ENCODE results near the gene NSMF. TPM values are rescaled to one million over a fixed set of nuclear protein-coding genes. Genes with fewer than 3 reads are reported as not detected.

Gene NSMF
- total RNA-seq, 1 donor, result 23.7 TPM

- Histone ChIP-seq H3K9me3 (ENCODE audit: low read depth, low read length) (no peaks in the 10 kb centered on the region), H3K4me3 (ENCODE audit: low read length) (no peak overlapping the region), H3K27me3 (ENCODE audit: insufficient read depth, low read length) (no peaks in the 10 kb centered on the region), H3K4me1 (ENCODE audit: insufficient read depth, low read length) (peaks cover 8% of the 10 kb centered on the region)
Measured at GRCh38 chr9:137485343-137486140, 26.4 kb upstream of the NSMF start.

GRCh38 chr9:137484551-137485315, 25.6 kb upstream of the NSMF start:
- H3K4me3 ChIP-seq (ENCODE audit: low read length), result no peak overlapping the region

DNA sequence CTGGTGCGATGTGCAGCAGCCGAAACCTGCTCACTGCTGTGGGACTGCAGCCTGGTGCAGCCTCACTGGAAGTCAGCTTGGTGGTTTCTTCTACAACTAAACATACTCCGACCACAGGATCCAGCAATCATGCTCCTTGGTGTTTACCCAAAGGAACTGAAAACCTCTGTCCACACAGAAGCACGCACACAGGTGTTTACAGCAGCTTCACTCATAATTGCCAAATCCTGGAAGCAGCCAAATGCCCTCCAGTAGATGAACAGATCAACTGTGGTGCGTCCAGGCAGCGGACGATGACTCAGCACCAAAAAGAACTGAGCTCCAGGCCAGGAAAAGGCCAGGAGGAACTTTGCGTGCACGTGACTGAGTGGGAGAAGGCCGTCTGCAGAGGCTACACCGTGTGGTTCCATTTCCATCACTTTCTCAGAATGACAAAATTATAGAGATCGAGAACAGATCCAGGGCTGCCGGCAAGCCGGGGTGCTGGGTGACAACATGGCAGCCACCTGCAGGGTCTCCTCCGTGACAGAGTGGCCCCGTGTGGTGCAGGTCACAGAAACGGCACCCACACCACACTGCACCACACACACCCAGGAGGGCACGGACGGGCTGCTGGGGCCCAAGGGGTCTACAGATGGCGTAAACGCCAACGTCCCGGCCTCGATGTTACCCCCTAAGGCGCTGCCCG, 23.1 kb upstream of the NSMF start:
- peaks cover 8% of the 10 kb centered on the region for H3K4me1 ChIP-seq (ENCODE audit: insufficient read depth, low read length)
- no peak overlapping the region for H3K4me3 ChIP-seq (ENCODE audit: low read length)
- H3K9me3 ChIP-seq (ENCODE audit: low read depth, low read length), result no peaks in the 10 kb centered on the region
- H3K27me3 ChIP-seq (ENCODE audit: insufficient read depth, low read length), result no peaks in the 10 kb centered on the region

More at GRCh38 chr9:137484551-137485315, 25.6 kb upstream of the NSMF start:
- no peaks in the 10 kb centered on the region for H3K27me3 ChIP-seq (ENCODE audit: insufficient read depth, low read length)
- peaks cover 8% of the 10 kb centered on the region for H3K4me1 ChIP-seq (ENCODE audit: insufficient read depth, low read length)
- no peaks in the 10 kb centered on the region for H3K9me3 ChIP-seq (ENCODE audit: low read depth, low read length)

DNA sequence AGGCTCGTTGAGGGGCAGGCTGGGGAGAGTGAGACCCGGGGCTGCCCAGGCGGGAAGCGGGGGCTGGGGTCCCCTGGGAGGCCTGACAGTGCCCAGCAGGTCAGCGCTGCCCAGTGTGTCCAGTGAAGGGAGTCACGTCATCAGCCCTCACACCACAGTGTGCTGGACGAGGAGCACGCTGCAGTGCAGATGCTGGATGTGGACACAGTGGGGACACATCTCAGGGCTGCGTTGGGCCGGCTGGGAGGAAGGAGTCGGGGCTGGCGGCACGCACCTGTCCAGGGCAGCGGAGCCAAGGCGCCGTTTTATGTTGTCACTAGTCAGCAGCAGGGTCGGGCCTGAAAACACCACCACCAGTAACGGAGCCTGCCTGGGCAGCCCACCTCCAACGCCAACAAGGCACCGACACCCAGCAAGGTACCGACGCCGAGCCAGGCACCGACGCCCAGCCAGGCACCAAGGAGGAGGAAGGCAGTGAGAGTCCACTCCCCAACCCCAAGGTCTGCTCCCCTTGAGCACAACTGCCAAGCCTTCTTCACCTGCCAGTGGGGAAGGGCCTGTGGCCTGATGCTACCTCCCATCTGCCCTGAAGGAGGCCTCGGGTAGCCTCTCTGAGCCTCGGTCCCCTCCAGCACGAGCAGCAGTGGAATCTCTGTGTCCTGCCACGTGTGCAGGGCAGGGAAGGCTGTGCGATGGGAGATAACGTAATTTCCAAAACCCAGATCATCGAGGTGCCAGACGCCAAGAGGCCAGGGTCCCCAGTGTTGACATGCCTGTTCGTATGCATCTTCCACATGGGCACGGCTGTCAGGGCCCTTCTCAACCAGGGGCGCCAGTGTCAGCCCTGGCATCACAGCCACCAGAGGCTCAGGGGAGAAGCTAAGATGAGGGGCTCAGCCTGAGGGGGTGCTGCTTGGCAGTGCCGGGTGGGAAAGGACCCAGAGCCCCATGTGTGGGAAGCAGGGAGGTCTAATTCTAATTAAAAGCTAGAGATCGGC, 21.9 kb upstream of the NSMF start:
- H3K9me3 ChIP-seq (ENCODE audit: low read depth, low read length), result peaks cover 3% of the 10 kb centered on the region
- peaks cover 8% of the 10 kb centered on the region for H3K4me1 ChIP-seq (ENCODE audit: insufficient read depth, low read length)
- H3K4me3 ChIP-seq (ENCODE audit: low read length), result no peak overlapping the region
- no peaks in the 10 kb centered on the region for H3K27me3 ChIP-seq (ENCODE audit: insufficient read depth, low read length)

- Histone ChIP-seq H3K4me3 (ENCODE audit: low read length) (no peak overlapping the region), H3K4me1 (ENCODE audit: insufficient read depth, low read length) (peaks cover 8% of the 10 kb centered on the region), H3K9me3 (ENCODE audit: low read depth, low read length) (peaks cover 6% of the 10 kb centered on the region), H3K27me3 (ENCODE audit: insufficient read depth, low read length) (no peaks in the 10 kb centered on the region)
Measured at GRCh38 chr9:137479892-137480685, 21.0 kb upstream of the NSMF start.

GRCh38 chr9:137478962-137479861, 20.1 kb upstream of the NSMF start:
- H3K9me3 ChIP-seq (ENCODE audit: low read depth, low read length), result peaks cover 6% of the 10 kb centered on the region
- no peak overlapping the region for H3K4me3 ChIP-seq (ENCODE audit: low read length)
- no peaks in the 10 kb centered on the region for H3K27me3 ChIP-seq (ENCODE audit: insufficient read depth, low read length)
- H3K4me1 ChIP-seq (ENCODE audit: insufficient read depth, low read length), result peaks cover 8% of the 10 kb centered on the region

DNA sequence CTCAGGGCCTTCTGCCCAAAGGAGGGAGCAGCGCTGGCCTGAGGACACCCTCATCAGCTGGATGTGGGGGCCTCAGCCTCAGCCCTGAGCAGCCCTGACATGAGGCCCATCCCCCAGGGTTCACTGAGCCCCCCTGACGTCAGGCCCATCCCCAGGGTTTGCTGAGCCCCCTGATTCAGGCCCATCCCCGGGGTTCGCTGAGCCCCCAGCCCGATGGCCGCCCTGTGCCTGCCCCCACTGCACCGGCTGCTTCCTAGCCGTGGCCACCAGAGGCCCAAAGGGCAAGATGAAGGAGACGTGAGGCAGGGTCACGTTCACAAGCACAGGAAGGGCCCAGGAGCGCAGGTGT, 19.5 kb upstream of the NSMF start:
- Histone ChIP-seq H3K9me3 (ENCODE audit: low read depth, low read length) (peaks cover 6% of the 10 kb centered on the region), H3K4me3 (ENCODE audit: low read length) (no peak overlapping the region), H3K27me3 (ENCODE audit: insufficient read depth, low read length) (no peaks in the 10 kb centered on the region), H3K4me1 (ENCODE audit: insufficient read depth, low read length) (peaks cover 8% of the 10 kb centered on the region)

DNA sequence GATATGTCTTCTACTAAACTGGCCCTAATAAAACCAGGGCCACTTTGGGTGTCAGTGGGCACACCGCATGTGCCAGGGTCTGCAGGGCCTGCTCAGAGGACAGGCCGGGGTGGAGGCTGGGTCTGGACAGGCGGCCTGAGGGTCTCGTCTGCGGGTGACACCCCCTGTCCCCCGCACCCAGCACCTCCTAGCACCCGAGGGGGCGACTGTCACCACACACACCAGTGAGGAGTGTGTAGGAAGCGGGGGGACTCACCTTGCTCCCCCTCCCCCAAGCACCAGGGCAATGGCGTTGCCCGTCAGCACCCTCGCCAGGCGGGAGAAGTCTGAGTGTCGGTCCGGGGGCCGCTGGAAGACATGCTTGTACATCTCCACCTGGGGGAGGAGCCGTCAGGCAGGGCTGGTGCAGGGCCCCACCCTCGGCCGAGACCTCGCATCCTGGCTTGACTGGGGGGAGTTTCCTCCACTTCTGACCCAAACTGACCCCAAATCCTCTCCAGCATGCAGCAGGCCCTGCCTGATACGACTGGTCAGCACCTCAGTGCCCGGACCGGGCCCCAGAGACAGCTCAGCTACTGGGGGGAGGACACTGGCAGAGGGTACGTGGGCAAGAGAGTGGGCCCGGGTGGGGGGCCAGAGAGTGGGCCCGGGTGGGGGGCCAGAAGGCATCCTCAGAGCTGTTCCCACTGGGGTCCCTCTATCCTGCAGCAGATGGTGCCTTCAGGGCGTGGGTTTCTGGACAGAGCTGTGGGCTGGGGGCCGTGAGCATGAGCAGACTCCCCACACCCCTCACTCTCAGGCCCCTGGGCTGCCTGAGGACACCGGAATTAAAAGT, 18.9 kb upstream of the NSMF start:
- Histone ChIP-seq H3K9me3 (ENCODE audit: low read depth, low read length) (peaks cover 6% of the 10 kb centered on the region), H3K4me1 (ENCODE audit: insufficient read depth, low read length) (peaks cover 8% of the 10 kb centered on the region), H3K27me3 (ENCODE audit: insufficient read depth, low read length) (no peaks in the 10 kb centered on the region), H3K4me3 (ENCODE audit: low read length) (no peak overlapping the region)

DNA sequence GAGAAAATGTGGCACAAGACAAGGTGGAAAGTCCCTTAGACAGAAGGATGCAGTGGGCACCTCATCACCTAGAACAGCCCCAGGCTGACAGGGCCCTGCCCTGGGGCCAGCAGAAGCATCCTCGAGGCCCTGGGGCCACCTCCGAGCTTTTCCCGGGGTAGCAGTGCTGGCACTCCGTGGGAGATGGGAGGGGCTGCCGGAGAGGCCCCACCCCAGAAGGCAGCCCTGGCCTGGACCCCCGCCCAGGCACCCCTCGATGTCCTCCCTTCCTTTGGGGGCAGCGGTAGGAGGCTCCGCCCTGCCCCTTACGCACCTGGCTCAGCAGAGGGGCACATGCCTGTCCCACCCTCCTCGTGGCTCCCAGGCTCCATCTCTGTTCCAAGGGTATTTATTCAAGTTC, 17.7 kb upstream of the NSMF start:
- no peak overlapping the region for H3K4me3 ChIP-seq (ENCODE audit: low read length)

DNA sequence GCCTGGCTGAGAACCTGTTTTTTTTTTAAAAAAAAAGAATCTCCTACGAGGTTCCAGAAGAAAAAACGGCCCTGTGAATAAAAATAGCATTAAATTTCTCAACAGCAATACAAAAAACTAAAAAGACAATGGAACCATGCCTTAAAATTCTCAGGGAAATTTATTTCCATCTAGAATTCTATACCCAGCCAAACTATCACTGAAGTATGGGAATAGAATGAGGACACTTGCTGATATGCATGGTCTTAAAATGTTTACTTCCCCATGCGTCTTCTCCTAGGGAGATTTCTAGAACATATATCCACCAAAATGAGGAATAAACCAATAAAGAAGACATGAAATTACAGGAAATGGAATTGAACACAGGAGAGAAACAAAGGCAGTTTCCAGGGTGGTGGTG, 16.5 kb upstream of the NSMF start:
- no peaks in the 10 kb centered on the region for H3K27me3 ChIP-seq (ENCODE audit: insufficient read depth, low read length)
- peaks cover 6% of the 10 kb centered on the region for H3K9me3 ChIP-seq (ENCODE audit: low read depth, low read length)
- no peaks in the 10 kb centered on the region for H3K4me1 ChIP-seq (ENCODE audit: insufficient read depth, low read length)
- H3K4me3 ChIP-seq (ENCODE audit: low read length), result no peak overlapping the region

More for the DNA sequence above, 17.7 kb upstream of the NSMF start:
- peaks cover 6% of the 10 kb centered on the region for H3K9me3 ChIP-seq (ENCODE audit: low read depth, low read length)
- H3K4me1 ChIP-seq (ENCODE audit: insufficient read depth, low read length), result no peaks in the 10 kb centered on the region
- H3K27me3 ChIP-seq (ENCODE audit: insufficient read depth, low read length), result no peaks in the 10 kb centered on the region

- no peak overlapping the region for H3K4me3 ChIP-seq (ENCODE audit: low read length)
- H3K4me1 ChIP-seq (ENCODE audit: insufficient read depth, low read length), result no peaks in the 10 kb centered on the region
- peaks cover 6% of the 10 kb centered on the region for H3K9me3 ChIP-seq (ENCODE audit: low read depth, low read length)
- H3K27me3 ChIP-seq (ENCODE audit: insufficient read depth, low read length), result no peaks in the 10 kb centered on the region
Measured at GRCh38 chr9:137474271-137474670, 15.1 kb upstream of the NSMF start.

DNA sequence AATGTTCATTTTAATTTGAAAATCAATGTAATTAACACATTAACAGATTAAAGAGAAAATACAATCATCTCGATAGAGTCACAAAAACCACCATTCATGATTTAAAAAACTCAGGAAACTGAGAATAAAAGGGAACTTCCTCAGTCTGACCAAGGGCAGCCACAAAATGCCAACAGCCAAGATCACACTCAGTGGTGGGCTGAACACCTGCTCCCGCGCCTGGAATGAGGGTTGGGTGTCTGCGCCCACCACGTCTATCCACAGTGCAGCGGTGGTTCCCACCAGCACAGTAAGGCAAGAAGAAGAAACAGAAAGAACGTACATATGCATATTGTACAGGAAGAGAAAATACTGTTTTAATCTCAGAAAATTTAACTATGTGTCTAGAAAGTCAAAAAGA, 11.7 kb upstream of the NSMF start:
- Histone ChIP-seq H3K27me3 (ENCODE audit: insufficient read depth, low read length) (no peaks in the 10 kb centered on the region), H3K4me3 (ENCODE audit: low read length) (no peak overlapping the region), H3K9me3 (ENCODE audit: low read depth, low read length) (peaks cover 2% of the 10 kb centered on the region), H3K4me1 (ENCODE audit: insufficient read depth, low read length) (no peaks in the 10 kb centered on the region)

All from mononuclear cell (primary cell).